Ascending aorta (tissue), 2 donors: ENCODE measurements around the gene CSNK1G1. TPM values are rescaled to one million over a fixed set of nuclear protein-coding genes. Genes with fewer than 3 reads are reported as not detected.
"Not testable (repeated sequence)": the region's sequence is repeated elsewhere in the genome, so short reads cannot be mapped to it uniquely, and the experiment has no call there.

Experiments
- DNase-seq, 2 donors: peaks; one replicate each; pipeline ENCODE4 v3.0.0-alpha.2; 2019; ENCODE audit warnings: low spot score in 2 of 2
- H3K27ac ChIP-seq, 2 donors: fragments of 200-600 bp; sonication (generic); one replicate each; pipeline ENCODE4 v1.5.1; 2016 to 2017; ENCODE audit warnings: mild to moderate bottlenecking in 1 of 2
- H3K27me3 ChIP-seq: fragments of 200-600 bp; sonication (generic); one replicate; pipeline ENCODE4 v1.5.1; 2017
- H3K36me3 ChIP-seq, 2 donors: fragments of 200-600 bp; sonication (generic); one replicate each; pipeline ENCODE4 v1.5.1; 2016
- H3K4me1 ChIP-seq, 2 donors: fragments of 200-600 bp; sonication (generic); one replicate each; pipeline ENCODE4 v1.5.1; 2016 to 2017; ENCODE audit warnings: mild to moderate bottlenecking in 1 of 2
- H3K4me3 ChIP-seq, 2 donors: fragments of 200-600 bp; sonication (generic); one replicate each; pipeline ENCODE4 v1.5.1; 2016 to 2017; ENCODE audit warnings: mild to moderate bottlenecking in 1 of 2
- H3K9me3 ChIP-seq, 2 donors: fragments of 200-600 bp; sonication (generic); one replicate each; pipeline ENCODE4 v1.5.1; 2016
- intact Hi-C: fragments of 100-400 bp; cut with DNase I; formaldehyde crosslinking; loops from one replicate; pipeline ENCODE4 v1.15.1; 2023
- total RNA-seq: library from RNA; depleted of rRNA; stranded (reverse); fragments of >200 nt; gene quantifications from one replicate; pipeline ENCODE4 v1.1.0, GENCODE V29; 2016
- TF ChIP-seq, protein P1 (sequence below), 3 experiments: fragments of 200-600 bp in 2 of 3; fragments of 450-650 bp in 1 of 3; sonication (generic) in 2 of 3; IDR thresholded peaks; one replicate each; pipeline ENCODE4 v1.5.1; 2016 to 2019; ENCODE audit warnings: antibody characterized with exemption in 3 of 3, mild to moderate bottlenecking in 1 of 3, moderate library complexity in 1 of 3

CSNK1G1 gene
- total RNA-seq, 1 donor from 2014 or later: 12.9 TPM

DNA sequence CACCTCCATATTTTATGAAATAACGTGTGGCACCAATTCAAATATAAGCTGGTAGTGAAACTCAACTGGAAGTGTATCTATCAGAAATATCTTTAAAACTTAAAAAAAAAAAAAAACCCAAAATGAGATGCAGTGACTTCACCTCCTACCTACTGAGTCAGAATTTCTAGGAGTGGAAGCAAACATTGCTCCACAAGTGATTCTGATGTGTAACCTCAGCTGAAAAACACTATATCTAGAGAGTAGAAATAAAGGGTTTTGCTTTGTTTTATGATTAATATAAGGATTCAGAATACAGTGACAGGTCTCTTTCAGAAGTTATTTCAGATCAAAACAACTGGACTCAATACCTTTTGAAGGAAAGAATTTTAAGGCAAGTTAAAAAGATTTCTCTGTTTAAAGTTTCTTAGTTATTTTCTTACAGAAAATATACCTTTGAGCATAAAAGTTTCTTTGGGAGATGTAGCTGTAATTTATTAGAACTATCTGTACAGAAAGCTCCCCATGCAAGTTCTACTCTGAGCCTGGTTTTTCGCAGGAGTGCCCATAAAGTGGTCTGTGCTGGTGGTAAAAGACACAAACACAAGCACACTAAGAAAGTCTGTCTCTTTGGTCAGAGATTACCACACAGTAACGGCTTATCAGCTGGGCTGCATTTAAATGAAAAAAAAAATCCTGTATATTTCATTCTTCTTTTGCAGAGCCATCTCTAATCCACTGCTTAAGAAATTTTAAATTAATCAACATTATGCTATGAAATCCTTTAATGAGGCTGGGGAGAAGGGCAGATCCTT, 133.2 kb downstream of the CSNK1G1 start:
- intact Hi-C loops: no loop called here
- H3K4me1 ChIP-seq: no peaks in the 10 kb centered on the region
- H3K9me3 ChIP-seq: no peaks in the 10 kb centered on the region
- no peak overlapping the region for H3K4me3 ChIP-seq
- H3K27ac ChIP-seq: no peak overlapping the region
- TF ChIP-seq, protein P1, sequence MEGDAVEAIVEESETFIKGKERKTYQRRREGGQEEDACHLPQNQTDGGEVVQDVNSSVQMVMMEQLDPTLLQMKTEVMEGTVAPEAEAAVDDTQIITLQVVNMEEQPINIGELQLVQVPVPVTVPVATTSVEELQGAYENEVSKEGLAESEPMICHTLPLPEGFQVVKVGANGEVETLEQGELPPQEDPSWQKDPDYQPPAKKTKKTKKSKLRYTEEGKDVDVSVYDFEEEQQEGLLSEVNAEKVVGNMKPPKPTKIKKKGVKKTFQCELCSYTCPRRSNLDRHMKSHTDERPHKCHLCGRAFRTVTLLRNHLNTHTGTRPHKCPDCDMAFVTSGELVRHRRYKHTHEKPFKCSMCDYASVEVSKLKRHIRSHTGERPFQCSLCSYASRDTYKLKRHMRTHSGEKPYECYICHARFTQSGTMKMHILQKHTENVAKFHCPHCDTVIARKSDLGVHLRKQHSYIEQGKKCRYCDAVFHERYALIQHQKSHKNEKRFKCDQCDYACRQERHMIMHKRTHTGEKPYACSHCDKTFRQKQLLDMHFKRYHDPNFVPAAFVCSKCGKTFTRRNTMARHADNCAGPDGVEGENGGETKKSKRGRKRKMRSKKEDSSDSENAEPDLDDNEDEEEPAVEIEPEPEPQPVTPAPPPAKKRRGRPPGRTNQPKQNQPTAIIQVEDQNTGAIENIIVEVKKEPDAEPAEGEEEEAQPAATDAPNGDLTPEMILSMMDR (IDR thresholded peaks at IDR 0.05): no peak
- no peak for DNase-seq
- H3K27me3 ChIP-seq: no peaks in the 10 kb centered on the region
- no peaks in the 10 kb centered on the region for H3K36me3 ChIP-seq

GRCh38 chr15:64221911-64222310, 134.1 kb downstream of the CSNK1G1 start:
- intact Hi-C loops, H3K4me3 ChIP-seq: not testable (repeated sequence)

DNA sequence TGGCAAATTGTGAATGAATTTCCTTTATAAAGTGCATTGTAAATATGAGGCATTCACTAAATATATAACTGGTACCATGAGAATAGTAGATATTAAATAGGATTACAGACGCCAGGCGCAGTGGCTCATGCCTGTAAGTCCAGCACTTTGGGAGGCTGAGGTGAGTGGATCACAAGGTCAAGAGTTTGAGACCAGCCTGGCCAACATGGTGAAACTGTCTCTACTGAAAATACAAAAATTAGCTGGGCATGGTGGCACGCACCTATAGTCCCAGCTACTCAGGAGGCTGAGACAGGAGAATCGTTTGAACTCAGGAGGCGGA, 138.6 kb downstream of the CSNK1G1 start:
- H3K4me3 ChIP-seq, H3K27ac ChIP-seq, H3K27me3 ChIP-seq, H3K9me3 ChIP-seq, intact Hi-C loops, H3K4me1 ChIP-seq, DNase-seq: not testable (repeated sequence)
- peaks cover 12 to 15% of the 10 kb centered on the region in 2 donors for H3K36me3 ChIP-seq

More at GRCh38 chr15:64221911-64222310, 134.1 kb downstream of the CSNK1G1 start:
- H3K4me1 ChIP-seq, H3K9me3 ChIP-seq, H3K27me3 ChIP-seq, DNase-seq, H3K27ac ChIP-seq, H3K36me3 ChIP-seq: not testable (repeated sequence)

- no peaks in the 10 kb centered on the region for H3K4me1 ChIP-seq
- TF ChIP-seq, protein P1 (IDR thresholded peaks at IDR 0.05): no peak
- H3K27ac ChIP-seq: no peak overlapping the region
- no peaks in the 10 kb centered on the region for H3K27me3 ChIP-seq
- intact Hi-C loops: no loop called here
- DNase-seq: no peak
- H3K9me3 ChIP-seq: no peaks in the 10 kb centered on the region
- peaks cover 12 to 16% of the 10 kb centered on the region in 2 donors for H3K36me3 ChIP-seq
- no peak overlapping the region for H3K4me3 ChIP-seq
Observed at GRCh38 chr15:64216730-64217428, 139.1 kb downstream of the CSNK1G1 start.

DNA sequence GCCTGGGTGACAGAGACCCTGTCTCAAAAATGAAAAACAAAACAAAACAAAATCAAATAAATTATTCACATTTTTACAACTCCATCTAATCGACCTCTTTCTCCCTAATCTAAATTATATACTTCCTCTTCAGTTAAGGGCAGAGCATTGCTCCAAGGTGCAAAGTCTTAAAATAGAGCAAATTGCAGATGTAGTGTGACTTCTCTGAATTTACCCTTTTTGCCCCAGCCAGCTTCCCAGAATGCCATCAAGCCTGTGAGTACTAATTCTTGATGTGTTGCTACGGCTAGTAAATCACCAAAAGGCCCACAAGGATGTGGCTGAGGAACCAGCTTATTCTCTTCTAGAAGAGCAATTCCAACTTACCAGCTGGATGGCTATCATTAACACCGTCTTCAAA, 139.8 kb downstream of the CSNK1G1 start:
- Histone ChIP-seq H3K36me3 (peaks cover 12 to 16% of the 10 kb centered on the region in 2 donors), H3K27ac (no peak overlapping the region), H3K4me3 (no peak overlapping the region), H3K9me3 (no peaks in the 10 kb centered on the region), H3K27me3 (no peaks in the 10 kb centered on the region), H3K4me1 (no peaks in the 10 kb centered on the region)
- intact Hi-C loops: no loop called here
- TF ChIP-seq, protein P1 (IDR thresholded peaks at IDR 0.05): no peak
- no peak for DNase-seq

DNA sequence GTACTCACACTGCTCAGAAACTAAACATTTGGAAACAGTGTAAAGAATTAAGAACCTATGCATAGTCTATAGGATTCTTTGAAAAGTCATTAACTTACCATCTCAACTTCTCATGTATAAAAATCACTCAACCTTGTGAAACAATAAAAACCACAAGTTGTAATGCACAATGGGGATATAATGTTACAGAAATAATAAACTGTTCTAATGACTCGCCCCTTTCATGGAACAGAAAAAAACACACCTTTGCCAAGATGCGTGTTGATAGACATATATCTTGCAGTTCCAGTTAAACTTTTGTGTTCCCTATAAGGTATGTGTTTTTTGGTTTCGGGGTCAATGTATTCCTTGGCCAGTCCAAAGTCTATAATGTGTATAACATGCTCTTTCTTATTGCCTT, 142.3 kb downstream of the CSNK1G1 start:
- TF ChIP-seq, protein P1 (IDR thresholded peaks at IDR 0.05): no peak
- intact Hi-C loops: no loop called here
- no peaks in the 10 kb centered on the region for H3K9me3 ChIP-seq

More for the DNA sequence above, 142.3 kb downstream of the CSNK1G1 start:
- peaks cover 12 to 16% of the 10 kb centered on the region in 2 donors for H3K36me3 ChIP-seq
- H3K4me1 ChIP-seq: no peaks in the 10 kb centered on the region
- no peak overlapping the region for H3K27ac ChIP-seq
- no peak for DNase-seq
- H3K27me3 ChIP-seq: no peaks in the 10 kb centered on the region
- H3K4me3 ChIP-seq: no peak overlapping the region
